NT2/D1 (cell line): ENCODE data around the gene TAAR5.

Experiments used
- DNase-seq: peaks from one replicate; pipeline ENCODE4 v3.0.0-alpha.2; 2011; ENCODE audit warnings: low read depth, low spot score
- H3K27me3 ChIP-seq: 2 replicates; pipeline ENCODE4 v1.6.0; 2011; ENCODE audit warnings: mild to moderate bottlenecking; ENCODE audit not compliant: insufficient read length, insufficient read depth
- H3K36me3 ChIP-seq: 2 replicates; pipeline ENCODE4 v1.6.1; 2011; ENCODE audit warnings: mild to moderate bottlenecking, low read length, mixed read lengths; ENCODE audit not compliant: insufficient read depth, insufficient read length
- H3K4me1 ChIP-seq: 2 replicates; pipeline ENCODE4 v1.5.1; 2011; ENCODE audit not compliant: insufficient read depth, insufficient read length
- H3K4me3 ChIP-seq: 2 replicates; pipeline ENCODE4 v1.5.1; 2011; ENCODE audit warnings: low read depth; ENCODE audit not compliant: insufficient read length
- H3K9ac ChIP-seq: 2 replicates; pipeline ENCODE4 v1.6.0; 2011; ENCODE audit warnings: low read depth; ENCODE audit not compliant: insufficient read length
- H3K9me3 ChIP-seq: 2 replicates; pipeline ENCODE4 v1.5.1; 2011; ENCODE audit warnings: mild to moderate bottlenecking, low read length; ENCODE audit not compliant: insufficient read depth
- SUZ12 ChIP-seq: IDR thresholded peaks from 2 replicates; pipeline ENCODE4 v1.6.1; 2011; ENCODE audit not compliant: insufficient read length, insufficient read depth; ENCODE audit errors: extremely low read depth
- YY1 ChIP-seq: IDR thresholded peaks from 2 replicates; pipeline ENCODE4 v1.6.1; 2011; ENCODE audit not compliant: insufficient read length, insufficient read depth
- ZNF274 ChIP-seq: IDR thresholded peaks from 2 replicates; pipeline ENCODE4 v1.6.1; 2011; ENCODE audit warnings: mild to moderate bottlenecking, low read depth, low read length

TAAR5 gene

DNA sequence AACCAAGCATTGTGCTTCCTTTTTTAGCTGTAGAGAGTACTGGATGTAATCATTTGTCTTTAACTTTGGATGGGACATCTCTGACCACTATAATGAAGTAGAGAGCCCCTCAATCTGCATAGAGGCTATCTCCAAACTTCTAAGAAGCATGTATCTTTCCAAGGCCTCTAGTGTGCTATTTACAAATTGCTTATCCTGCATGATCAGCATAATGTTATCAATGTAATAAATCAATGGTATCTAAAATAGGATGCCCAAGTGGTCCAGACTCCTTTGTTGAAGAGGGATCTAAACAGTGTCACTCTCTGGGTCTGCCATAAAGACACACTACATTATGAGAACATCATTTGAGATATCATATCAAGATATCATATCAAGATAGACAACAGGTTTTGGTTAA is 44.7 kb downstream of the TAAR5 start:
- Histone ChIP-seq H3K9me3 (no peaks in the 10 kb centered on the region), H3K9ac (no peak overlapping the region), H3K4me1 (no peaks in the 10 kb centered on the region), H3K4me3 (no peak overlapping the region), H3K36me3 (no peaks in the 10 kb centered on the region), H3K27me3 (no peaks in the 10 kb centered on the region)
- TF ChIP-seq YY1 (no peak), ZNF274 (no peak), SUZ12 (no peak)
- no peak for DNase-seq
